ENCODE data around the gene TMEM131L. TPM values are rescaled to one million over a fixed set of nuclear protein-coding genes. Genes with fewer than 3 reads are reported as not detected.

Gene TMEM131L
- polyA plus RNA-seq, 2 of the 4 experiments (the other 2 are of a cell fraction) = 3.4 to 5.0 TPM

GRCh38 chr4:153490985-153491483 is 24.9 kb downstream of the TMEM131L start:
- no peaks in the 10 kb centered on the region for H3K9me3 ChIP-seq
- no peak for TF ChIP-seq TFCP2L1 (CRISPR knock-in tag; IDR thresholded peaks at IDR 0.05)
- TF ChIP-seq ZNF302 (CRISPR knock-in tag; IDR thresholded peaks at IDR 0.05) = no peak
- ChIA-PET POLR2A (no interaction called here), CTCF (no interaction called here)
- H3K27ac ChIP-seq = no peak overlapping the region
- no peak for ATAC-seq
- no peak for DNase-seq (ENCODE audit: low read depth in 1 of 2, low spot score in 1 of 2)
- no peak for FAIRE-seq
- H3K4me3 ChIP-seq = no peak overlapping the region
- 86% methylated on average over 8 of the region's 8 CpGs for WGBS (ENCODE audit: missing lambda C conversion rate)
- H3K4me2 ChIP-seq = no peak overlapping the region
- peaks cover 15% of the 10 kb centered on the region for H3K4me1 ChIP-seq

GRCh38 chr4:153494562-153494961 is 28.4 kb downstream of the TMEM131L start:
- no peak for TF ChIP-seq ELK1 (IDR thresholded peaks at IDR 0.05; ENCODE audit: low read depth, low read length)
- TF ChIP-seq EHF (CRISPR knock-in tag; IDR thresholded peaks at IDR 0.05) = no peak
- no peak for TF ChIP-seq NR3C1 (IDR thresholded peaks at IDR 0.05)
- TF ChIP-seq GATA3 (IDR thresholded peaks at IDR 0.05; ENCODE audit: borderline replicate concordance) = no peak
- TF ChIP-seq KDM5A (IDR thresholded peaks at IDR 0.05) = no peak
- no peak for TF ChIP-seq SREBF2 (IDR thresholded peaks at IDR 0.05)
- TF ChIP-seq ESRRA (IDR thresholded peaks at IDR 0.05; ENCODE audit: borderline replicate concordance, low read length) = no peak
- TF ChIP-seq HMGXB4 (CRISPR knock-in tag; IDR thresholded peaks at IDR 0.05; ENCODE audit: borderline replicate concordance) = no peak
- no peak for TF ChIP-seq ZSCAN20 (CRISPR knock-in tag; IDR thresholded peaks at IDR 0.05)
- TF ChIP-seq FOSL2 (IDR thresholded peaks at IDR 0.05) = no peak
- TF ChIP-seq FOSL2 (CRISPR knock-in tag; IDR thresholded peaks at IDR 0.05) = no peak
- no peak for TF ChIP-seq HOXA7 (CRISPR knock-in tag; IDR thresholded peaks at IDR 0.05)
- TF ChIP-seq ZC3H11A (IDR thresholded peaks at IDR 0.05) = no peak
- no peak for TF ChIP-seq CBX8 (IDR thresholded peaks at IDR 0.05)
- no peak for TF ChIP-seq KDM1A (IDR thresholded peaks at IDR 0.05; ENCODE audit: low read depth)
- TF ChIP-seq ZNF302 (CRISPR knock-in tag; IDR thresholded peaks at IDR 0.05) = no peak
- FAIRE-seq (no peak), DNase-seq (ENCODE audit: low read depth in 1 of 2, low spot score in 1 of 2) (no peak), ATAC-seq (no peak)
- no peak overlapping the region for H3K4me3 ChIP-seq
- POLR2A ChIA-PET = no interaction called here
- no peak overlapping the region for H3K4me2 ChIP-seq
- no peaks in the 10 kb centered on the region for H3K9me3 ChIP-seq
- WGBS (ENCODE audit: missing lambda C conversion rate) = 85% methylated on average over 6 of the region's 10 CpGs
- CTCF ChIA-PET = interaction anchor here (1.2 kb wide), 1 partner anchor 80 kb away, joined by 5 read pairs; no protein-coding TSS in a partner anchor
- no peak overlapping the region for H3K27ac ChIP-seq
- H3K4me1 ChIP-seq = 0 out of 3 replicates have a peak, but pooled peaks cover 2% of the 10 kb centered on the region

DNA sequence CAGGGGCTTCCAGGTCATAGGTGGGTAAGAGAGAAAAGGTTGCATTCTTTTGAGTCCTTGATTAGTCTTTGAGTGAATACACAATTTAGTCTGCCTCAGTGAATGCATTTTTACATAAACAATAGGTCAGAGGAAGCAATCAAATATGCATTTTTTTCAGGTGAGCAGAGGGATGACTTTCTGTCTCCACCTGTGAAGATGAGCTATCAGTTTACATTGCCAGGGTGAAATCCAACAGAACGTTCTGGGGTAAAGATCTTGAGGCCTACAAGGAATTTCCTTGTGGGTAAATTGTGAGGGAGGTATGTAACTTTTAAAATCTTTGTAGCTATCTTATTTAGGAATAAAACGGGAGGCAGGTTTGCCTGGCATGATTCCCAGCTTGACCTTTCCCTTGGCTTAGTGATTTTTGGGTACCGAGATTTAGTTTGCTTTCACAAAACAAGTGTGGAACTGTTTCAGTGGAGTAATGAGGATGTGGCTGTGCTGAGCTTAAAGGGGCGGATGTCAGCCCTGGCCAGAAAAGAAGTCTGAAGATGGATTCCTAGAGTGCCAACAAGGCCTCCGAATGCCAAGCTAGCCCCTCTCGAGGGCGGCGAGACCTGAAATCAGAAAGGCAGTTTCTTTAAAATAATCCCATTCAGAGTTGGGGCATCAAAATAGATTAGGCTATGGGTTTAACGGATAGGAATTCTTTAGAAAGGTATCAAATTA is 29.5 kb downstream of the TMEM131L start:
- TF ChIP-seq, protein P1, sequence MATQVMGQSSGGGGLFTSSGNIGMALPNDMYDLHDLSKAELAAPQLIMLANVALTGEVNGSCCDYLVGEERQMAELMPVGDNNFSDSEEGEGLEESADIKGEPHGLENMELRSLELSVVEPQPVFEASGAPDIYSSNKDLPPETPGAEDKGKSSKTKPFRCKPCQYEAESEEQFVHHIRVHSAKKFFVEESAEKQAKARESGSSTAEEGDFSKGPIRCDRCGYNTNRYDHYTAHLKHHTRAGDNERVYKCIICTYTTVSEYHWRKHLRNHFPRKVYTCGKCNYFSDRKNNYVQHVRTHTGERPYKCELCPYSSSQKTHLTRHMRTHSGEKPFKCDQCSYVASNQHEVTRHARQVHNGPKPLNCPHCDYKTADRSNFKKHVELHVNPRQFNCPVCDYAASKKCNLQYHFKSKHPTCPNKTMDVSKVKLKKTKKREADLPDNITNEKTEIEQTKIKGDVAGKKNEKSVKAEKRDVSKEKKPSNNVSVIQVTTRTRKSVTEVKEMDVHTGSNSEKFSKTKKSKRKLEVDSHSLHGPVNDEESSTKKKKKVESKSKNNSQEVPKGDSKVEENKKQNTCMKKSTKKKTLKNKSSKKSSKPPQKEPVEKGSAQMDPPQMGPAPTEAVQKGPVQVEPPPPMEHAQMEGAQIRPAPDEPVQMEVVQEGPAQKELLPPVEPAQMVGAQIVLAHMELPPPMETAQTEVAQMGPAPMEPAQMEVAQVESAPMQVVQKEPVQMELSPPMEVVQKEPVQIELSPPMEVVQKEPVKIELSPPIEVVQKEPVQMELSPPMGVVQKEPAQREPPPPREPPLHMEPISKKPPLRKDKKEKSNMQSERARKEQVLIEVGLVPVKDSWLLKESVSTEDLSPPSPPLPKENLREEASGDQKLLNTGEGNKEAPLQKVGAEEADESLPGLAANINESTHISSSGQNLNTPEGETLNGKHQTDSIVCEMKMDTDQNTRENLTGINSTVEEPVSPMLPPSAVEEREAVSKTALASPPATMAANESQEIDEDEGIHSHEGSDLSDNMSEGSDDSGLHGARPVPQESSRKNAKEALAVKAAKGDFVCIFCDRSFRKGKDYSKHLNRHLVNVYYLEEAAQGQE (IDR thresholded peaks at IDR 0.05) = no peak
- TF ChIP-seq RARB (CRISPR knock-in tag; IDR thresholded peaks at IDR 0.05) = no peak
- TF ChIP-seq NFE2L2 (conservative IDR thresholded peaks at IDR 0.05; ENCODE audit: low read length) = no peak
- no peak for TF ChIP-seq MAZ (IDR thresholded peaks at IDR 0.05; ENCODE audit: borderline replicate concordance, low read depth, low read length)
- no peak for TF ChIP-seq PHF8 (IDR thresholded peaks at IDR 0.05; ENCODE audit: borderline replicate concordance, low read depth)
- TF ChIP-seq, protein P2, sequence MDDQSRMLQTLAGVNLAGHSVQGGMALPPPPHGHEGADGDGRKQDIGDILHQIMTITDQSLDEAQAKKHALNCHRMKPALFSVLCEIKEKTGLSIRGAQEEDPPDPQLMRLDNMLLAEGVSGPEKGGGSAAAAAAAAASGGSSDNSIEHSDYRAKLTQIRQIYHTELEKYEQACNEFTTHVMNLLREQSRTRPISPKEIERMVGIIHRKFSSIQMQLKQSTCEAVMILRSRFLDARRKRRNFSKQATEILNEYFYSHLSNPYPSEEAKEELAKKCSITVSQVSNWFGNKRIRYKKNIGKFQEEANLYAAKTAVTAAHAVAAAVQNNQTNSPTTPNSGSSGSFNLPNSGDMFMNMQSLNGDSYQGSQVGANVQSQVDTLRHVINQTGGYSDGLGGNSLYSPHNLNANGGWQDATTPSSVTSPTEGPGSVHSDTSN (IDR thresholded peaks at IDR 0.05) = no peak
- TF ChIP-seq CEBPB (IDR thresholded peaks at IDR 0.05) = no peak
- no peak for TF ChIP-seq RFX5 (IDR thresholded peaks at IDR 0.05)
- no peak for TF ChIP-seq HDAC2 (IDR thresholded peaks at IDR 0.05)
- no peak for TF ChIP-seq ZSCAN20 (CRISPR knock-in tag; IDR thresholded peaks at IDR 0.05)
- no peak for TF ChIP-seq GATA3 (IDR thresholded peaks at IDR 0.05; ENCODE audit: borderline replicate concordance)
- no peak for TF ChIP-seq EP300 (IDR thresholded peaks at IDR 0.05)
- TF ChIP-seq JUNB (IDR thresholded peaks at IDR 0.05) = no peak
- ChIA-PET POLR2A (no interaction called here), CTCF (interaction anchor here (0.6 to 1.2 kb wide), 2 partner anchors 11 to 79 kb away, joined by 3 to 5 read pairs; no protein-coding TSS in a partner anchor)
- Histone ChIP-seq H3K4me3 (no peak overlapping the region), H3K27ac (no peak overlapping the region), H3K4me2 (no peak overlapping the region), H3K4me1 (0 out of 3 replicates have a peak, but pooled peaks cover 2% of the 10 kb centered on the region), H3K9me3 (no peaks in the 10 kb centered on the region)
- FAIRE-seq = no peak
- DNase-seq (ENCODE audit: low read depth in 1 of 2, low spot score in 1 of 2) = no peak
- 84% methylated on average over 9 of the region's 9 CpGs for WGBS (ENCODE audit: missing lambda C conversion rate)
- ATAC-seq = no peak

Data from A549 (cell line).